ENCODE data around the gene KDM4B.

DNA sequence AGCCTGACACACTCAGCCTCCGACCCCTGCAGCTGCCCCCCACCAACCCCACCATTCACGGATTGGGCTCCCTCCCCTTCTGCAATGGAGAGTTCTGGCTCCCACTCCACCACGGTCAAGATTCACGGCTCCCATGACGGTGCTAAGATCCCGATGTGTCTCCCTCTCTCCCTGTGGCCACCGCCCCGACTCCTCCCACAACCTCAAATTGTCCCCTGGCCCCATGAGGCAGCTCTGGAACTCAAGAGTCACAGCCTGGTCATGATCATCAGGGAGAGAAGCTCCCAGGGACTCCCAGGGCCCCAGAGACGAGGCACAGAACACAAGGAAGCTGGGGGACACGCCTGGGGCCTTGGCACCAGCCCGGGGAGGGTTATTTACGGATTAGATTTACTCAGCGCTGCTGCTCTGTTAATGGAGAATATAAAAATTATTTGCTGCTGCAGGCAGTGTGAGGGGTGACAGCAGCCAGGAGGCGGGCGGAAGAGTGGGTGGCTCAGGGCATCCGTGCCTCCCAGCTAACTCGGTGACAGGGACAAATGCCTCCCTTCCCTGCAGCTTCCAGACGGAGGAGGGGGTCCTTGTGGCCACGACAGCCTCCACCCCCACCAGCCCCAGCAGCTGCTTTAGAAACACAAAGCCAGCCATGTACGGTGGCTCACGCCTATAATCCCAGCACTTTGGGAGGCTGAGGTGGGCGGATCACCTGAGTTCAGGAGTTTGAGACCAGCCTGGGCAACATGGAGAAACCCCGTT, 187.5 kb downstream of the KDM4B start:
- TF ChIP-seq, protein P1, sequence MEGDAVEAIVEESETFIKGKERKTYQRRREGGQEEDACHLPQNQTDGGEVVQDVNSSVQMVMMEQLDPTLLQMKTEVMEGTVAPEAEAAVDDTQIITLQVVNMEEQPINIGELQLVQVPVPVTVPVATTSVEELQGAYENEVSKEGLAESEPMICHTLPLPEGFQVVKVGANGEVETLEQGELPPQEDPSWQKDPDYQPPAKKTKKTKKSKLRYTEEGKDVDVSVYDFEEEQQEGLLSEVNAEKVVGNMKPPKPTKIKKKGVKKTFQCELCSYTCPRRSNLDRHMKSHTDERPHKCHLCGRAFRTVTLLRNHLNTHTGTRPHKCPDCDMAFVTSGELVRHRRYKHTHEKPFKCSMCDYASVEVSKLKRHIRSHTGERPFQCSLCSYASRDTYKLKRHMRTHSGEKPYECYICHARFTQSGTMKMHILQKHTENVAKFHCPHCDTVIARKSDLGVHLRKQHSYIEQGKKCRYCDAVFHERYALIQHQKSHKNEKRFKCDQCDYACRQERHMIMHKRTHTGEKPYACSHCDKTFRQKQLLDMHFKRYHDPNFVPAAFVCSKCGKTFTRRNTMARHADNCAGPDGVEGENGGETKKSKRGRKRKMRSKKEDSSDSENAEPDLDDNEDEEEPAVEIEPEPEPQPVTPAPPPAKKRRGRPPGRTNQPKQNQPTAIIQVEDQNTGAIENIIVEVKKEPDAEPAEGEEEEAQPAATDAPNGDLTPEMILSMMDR (IDR thresholded peaks at IDR 0.05; ENCODE audit: borderline replicate concordance, extremely low read depth, low read length, poor library complexity, severe bottlenecking) = no peak
- TF ChIP-seq EZH2 (IDR thresholded peaks at IDR 0.05; ENCODE audit: borderline replicate concordance, low read depth, low read length, severe bottlenecking) = no peak

Data from DND-41 (cell line).